PFSK-1 (cell line): ENCODE data around the gene CDK19.

Experiments used
- FOXP2 ChIP-seq: optimal IDR thresholded peaks from 2 replicates; pipeline ENCODE3; 2011; ENCODE audit warnings: borderline replicate concordance, control low read depth, inconsistent platforms; ENCODE audit not compliant: insufficient read depth; ENCODE audit errors: extremely low read length, extremely low read depth
- POLR2AphosphoS5 ChIP-seq: IDR thresholded peaks from 2 replicates; pipeline ENCODE4 v1.6.1; 2012; ENCODE audit warnings: low read depth, mild to moderate bottlenecking, control low read depth, low read length, moderate library complexity
- REST ChIP-seq, 2 experiments: IDR thresholded peaks; 2 replicates each; pipeline versions ENCODE4 v1.6.1 to v1.8.0; 2011 to 2012; ENCODE audit warnings: low read depth in 2 of 2, low read length in 2 of 2, control low read depth in 1 of 2, inconsistent platforms in 1 of 2, mild to moderate bottlenecking in 1 of 2, moderate library complexity in 1 of 2; ENCODE audit not compliant: insufficient read depth in 1 of 2
- SIN3A ChIP-seq: IDR thresholded peaks from 2 replicates; pipeline ENCODE4 v1.6.1; 2012; ENCODE audit warnings: mild to moderate bottlenecking, low read length, moderate library complexity, borderline replicate concordance; ENCODE audit not compliant: insufficient read depth
- TAF1 ChIP-seq: IDR thresholded peaks from 2 replicates; pipeline ENCODE4 v1.6.1; 2012; ENCODE audit warnings: low read length, control low read depth, borderline replicate concordance; ENCODE audit not compliant: insufficient read depth

Gene CDK19

GRCh38 chr6:110629153-110629552 is 186.1 kb downstream of the CDK19 start:
- TF ChIP-seq FOXP2 = no peak
- no peak for TF ChIP-seq POLR2AphosphoS5
- no peak for TF ChIP-seq TAF1
- no peak for TF ChIP-seq SIN3A
- no peak for TF ChIP-seq REST (IDR thresholded peaks at IDR 0.05; ENCODE audit: insufficient read depth in 1 of 2, low read depth in 2 of 2, low read length in 2 of 2)

- no peak for TF ChIP-seq SIN3A
- no peak for TF ChIP-seq FOXP2
- TF ChIP-seq POLR2AphosphoS5 = no peak
- no peak for TF ChIP-seq REST (IDR thresholded peaks at IDR 0.05; ENCODE audit: insufficient read depth in 1 of 2, low read depth in 2 of 2, low read length in 2 of 2)
- TF ChIP-seq TAF1 = no peak
Observed at GRCh38 chr6:110628330-110628729, 186.9 kb downstream of the CDK19 start.

- no peak for TF ChIP-seq REST (IDR thresholded peaks at IDR 0.05; ENCODE audit: insufficient read depth in 1 of 2, low read depth in 2 of 2, low read length in 2 of 2)
Observed at GRCh38 chr6:110626442-110626841, 188.8 kb downstream of the CDK19 start.

GRCh38 chr6:110625883-110626282 is 189.4 kb downstream of the CDK19 start:
- TF ChIP-seq TAF1 = no peak
- TF ChIP-seq SIN3A = no peak
- no peak for TF ChIP-seq POLR2AphosphoS5
- no peak for TF ChIP-seq REST (IDR thresholded peaks at IDR 0.05; ENCODE audit: insufficient read depth in 1 of 2, low read depth in 2 of 2, low read length in 2 of 2)
- no peak for TF ChIP-seq FOXP2

- TF ChIP-seq SIN3A (no peak), FOXP2 (no peak), TAF1 (no peak), POLR2AphosphoS5 (no peak), REST (IDR thresholded peaks at IDR 0.05; ENCODE audit: insufficient read depth in 1 of 2, low read depth in 2 of 2, low read length in 2 of 2) (no peak)
Observed at GRCh38 chr6:110622912-110623578, 192.2 kb downstream of the CDK19 start.
